Raji (cell line): Measurements from ENCODE around the gene ANP32A.

Source experiments
- POLR2A ChIP-seq: IDR thresholded peaks from 2 replicates; pipeline ENCODE4 v1.6.1; 2011; ENCODE audit warnings: low read depth, low read length, control low read depth; ENCODE audit not compliant: insufficient read depth

ANP32A gene

GRCh38 chr15:68778876-68779275 lies 41.8 kb downstream of the ANP32A start:
- no peak for TF ChIP-seq POLR2A

- no peak for TF ChIP-seq POLR2A
These were observed 44.0 kb downstream of the ANP32A start for GRCh38 chr15:68776477-68777270.

GRCh38 chr15:68775671-68776476 lies 44.8 kb downstream of the ANP32A start:
- no peak for TF ChIP-seq POLR2A

GRCh38 chr15:68775236-68775577 lies 45.5 kb downstream of the ANP32A start:
- TF ChIP-seq POLR2A: no peak

- no peak for TF ChIP-seq POLR2A
These were observed 46.0 kb downstream of the ANP32A start for GRCh38 chr15:68774521-68775235.

- no peak for TF ChIP-seq POLR2A
These were observed 46.6 kb downstream of the ANP32A start for GRCh38 chr15:68774120-68774519.

GRCh38 chr15:68773036-68773435 lies 47.7 kb downstream of the ANP32A start:
- no peak for TF ChIP-seq POLR2A

GRCh38 chr15:68770216-68770615 lies 50.5 kb downstream of the ANP32A start:
- TF ChIP-seq POLR2A: no peak

GRCh38 chr15:68769702-68770101 lies 51.0 kb downstream of the ANP32A start:
- no peak for TF ChIP-seq POLR2A

- TF ChIP-seq POLR2A: no peak
These were observed 52.4 kb downstream of the ANP32A start for GRCh38 chr15:68768321-68768720.

GRCh38 chr15:68767833-68768232 lies 52.9 kb downstream of the ANP32A start:
- TF ChIP-seq POLR2A: no peak

- no peak for TF ChIP-seq POLR2A
These were observed 54.9 kb downstream of the ANP32A start for GRCh38 chr15:68765602-68766368.

- no peak for TF ChIP-seq POLR2A
These were observed 56.6 kb downstream of the ANP32A start for GRCh38 chr15:68764090-68764489.

- no peak for TF ChIP-seq POLR2A
These were observed 57.6 kb downstream of the ANP32A start for GRCh38 chr15:68763063-68763462.

GRCh38 chr15:68755731-68756130 lies 65.0 kb downstream of the ANP32A start:
- no peak for TF ChIP-seq POLR2A
